Endothelial cell (in vitro differentiated cells): ENCODE measurements around the gene RANBP17. TPM values are rescaled to one million over a fixed set of nuclear protein-coding genes. Genes with fewer than 3 reads are reported as not detected.
"Not testable (repeated sequence)": the region's sequence is repeated elsewhere in the genome, so short reads cannot be mapped to it uniquely, and the experiment has no call there.

Experiments used
- DNase-seq: peaks from one replicate; pipeline ENCODE4 v3.0.0; 2021; ENCODE audit warnings: low spot score
- H3K27ac Mint-ChIP-seq: one replicate; pipeline ENCODE4 v1.8.0; 2021; ENCODE audit warnings: mixed read lengths, inconsistent platforms; ENCODE audit not compliant: unreplicated experiment
- H3K27me3 Mint-ChIP-seq: one replicate; pipeline ENCODE4 v1.8.0; 2021; ENCODE audit warnings: mild to moderate bottlenecking, moderate library complexity, mixed read lengths, inconsistent platforms; ENCODE audit not compliant: unreplicated experiment
- H3K36me3 Mint-ChIP-seq: one replicate; pipeline ENCODE4 v1.8.0; 2021; ENCODE audit warnings: mild to moderate bottlenecking, low read depth, mixed read lengths, inconsistent platforms; ENCODE audit not compliant: unreplicated experiment
- H3K4me1 Mint-ChIP-seq: one replicate; pipeline ENCODE4 v1.8.0; 2021; ENCODE audit warnings: mild to moderate bottlenecking, mixed read lengths, inconsistent platforms; ENCODE audit not compliant: unreplicated experiment
- H3K4me3 Mint-ChIP-seq: one replicate; pipeline ENCODE4 v1.8.0; 2021; ENCODE audit warnings: mild to moderate bottlenecking, mixed read lengths, inconsistent platforms; ENCODE audit not compliant: unreplicated experiment
- H3K9me3 Mint-ChIP-seq: one replicate; pipeline ENCODE4 v1.8.0; 2021; ENCODE audit warnings: mixed read lengths, inconsistent platforms; ENCODE audit not compliant: unreplicated experiment
- CTCF ChIP-seq: fragments of 200-600 bp; sonication (generic); IDR thresholded peaks from one replicate; pipeline ENCODE4 v1.5.0; 2021; ENCODE audit warnings: antibody characterized with exemption; ENCODE audit not compliant: unreplicated experiment
- total RNA-seq: library from RNA; stranded (reverse); fragmentation: NEBNext Ultra II Directional; extraction: Animal tissue kit (Norgen Biotek cat#: 25700); gene quantifications from one replicate; pipeline ENCODE4 v1.2.1, GENCODE V29; 2021; ENCODE audit not compliant: unreplicated experiment

Gene RANBP17
- total RNA-seq, 1 donor from 2014 or later: 22.7 TPM

- Mint-ChIP-seq H3K27me3 (peaks cover 2% of the 10 kb centered on the region), H3K4me3 (no peak overlapping the region), H3K27ac (no peak overlapping the region), H3K36me3 (no peaks in the 10 kb centered on the region), H3K4me1 (peaks cover 7% of the 10 kb centered on the region), H3K9me3 (no peaks in the 10 kb centered on the region)
- TF ChIP-seq CTCF: no peak
- no peak for DNase-seq
Measured at GRCh38 chr5:171166766-171167165, 304.9 kb downstream of the RANBP17 start.

- no peak for DNase-seq
- no peak overlapping the region for H3K27ac Mint-ChIP-seq
- TF ChIP-seq CTCF: no peak
- H3K4me3 Mint-ChIP-seq: no peak overlapping the region
- no peaks in the 10 kb centered on the region for H3K9me3 Mint-ChIP-seq
- peaks cover 6% of the 10 kb centered on the region for H3K4me1 Mint-ChIP-seq
- H3K27me3 Mint-ChIP-seq: no peaks in the 10 kb centered on the region
- H3K36me3 Mint-ChIP-seq: no peaks in the 10 kb centered on the region
Measured at GRCh38 chr5:171168171-171168570, 306.4 kb downstream of the RANBP17 start.

- not testable (repeated sequence) for H3K36me3 Mint-ChIP-seq, H3K27ac Mint-ChIP-seq, H3K4me3 Mint-ChIP-seq
Measured at GRCh38 chr5:171174960-171175359, 313.1 kb downstream of the RANBP17 start.

GRCh38 chr5:171175746-171176145 lies 313.9 kb downstream of the RANBP17 start:
- Mint-ChIP-seq H3K36me3 (no peaks in the 10 kb centered on the region), H3K27me3 (peaks cover 2% of the 10 kb centered on the region), H3K4me1 (no peaks in the 10 kb centered on the region), H3K27ac (no peak overlapping the region), H3K9me3 (no peaks in the 10 kb centered on the region), H3K4me3 (no peak overlapping the region)
- TF ChIP-seq CTCF: no peak
- no peak for DNase-seq

More at GRCh38 chr5:171174960-171175359, 313.1 kb downstream of the RANBP17 start:
- H3K27me3 Mint-ChIP-seq, DNase-seq, H3K9me3 Mint-ChIP-seq, H3K4me1 Mint-ChIP-seq: not testable (repeated sequence)

GRCh38 chr5:171178190-171178589 lies 316.4 kb downstream of the RANBP17 start:
- not testable (repeated sequence) for H3K4me3 Mint-ChIP-seq, H3K36me3 Mint-ChIP-seq, H3K9me3 Mint-ChIP-seq, H3K27ac Mint-ChIP-seq, H3K27me3 Mint-ChIP-seq, H3K4me1 Mint-ChIP-seq, DNase-seq

- Mint-ChIP-seq H3K9me3 (no peaks in the 10 kb centered on the region), H3K27me3 (no peaks in the 10 kb centered on the region), H3K4me3 (no peak overlapping the region), H3K4me1 (no peaks in the 10 kb centered on the region), H3K36me3 (peaks cover 15% of the 10 kb centered on the region), H3K27ac (no peak overlapping the region)
- no peak for TF ChIP-seq CTCF
- DNase-seq: no peak
Measured at GRCh38 chr5:171188016-171188415, 326.2 kb downstream of the RANBP17 start.
